Thyroid gland (tissue), 4 donors: ENCODE data around the gene RPL3.

Experiments
- CTCF ChIP-seq, 6 experiments: fragments of 200-600 bp in 3 of 6; fragments of 450-650 bp in 3 of 6; sonication (generic) in 3 of 6; IDR thresholded peaks; one replicate each; pipeline ENCODE4 v1.5.1; 2016 to 2019; ENCODE audit warnings: antibody characterized with exemption in 6 of 6, mild to moderate bottlenecking in 2 of 6, inconsistent platforms in 1 of 6, moderate library complexity in 1 of 6
- POLR2A ChIP-seq, 2 donors: fragments of 450-650 bp; IDR thresholded peaks; one replicate each; pipeline ENCODE4 v1.6.1; 2017; ENCODE audit warnings: antibody characterized with exemption in 2 of 2, mild to moderate bottlenecking in 2 of 2, moderate library complexity in 1 of 2

GRCh38 chr22:39360242-39360641, 40.8 kb upstream of the RPL3 start:
- no peak for TF ChIP-seq POLR2A (IDR thresholded peaks at IDR 0.05)
- no peak for TF ChIP-seq CTCF (IDR thresholded peaks at IDR 0.05)
